Umbilical cord (tissue), 2 donors: ENCODE data around the gene TGFBR3. TPM values are rescaled to one million over a fixed set of nuclear protein-coding genes. Genes with fewer than 3 reads are reported as not detected.

Experiments used
- DNase-seq: peaks from one replicate; pipeline ENCODE4 v3.0.0-alpha.2; 2015; ENCODE audit warnings: low spot score
- total RNA-seq: library from RNA; depleted of rRNA; stranded (reverse); fragments of >200 nt; gene quantifications from one replicate; pipeline ENCODE4 v1.2.3, GENCODE V29; 2014; ENCODE audit warnings: low replicate concordance; ENCODE audit not compliant: insufficient read depth

TGFBR3 gene
- total RNA-seq, 1 donor from 2014 or later, result 24.1 TPM

- no peak for DNase-seq
These were observed 170.4 kb downstream of the TGFBR3 start for GRCh38 chr1:91715416-91716000.

- DNase-seq, result no peak
These were observed 171.0 kb downstream of the TGFBR3 start for GRCh38 chr1:91714867-91715381.

GRCh38 chr1:91712981-91713841 lies 172.7 kb downstream of the TGFBR3 start:
- peak; percentile 78 for DNase-seq

GRCh38 chr1:91712393-91712792 lies 173.6 kb downstream of the TGFBR3 start:
- DNase-seq, result no peak

GRCh38 chr1:91711504-91712247 lies 174.3 kb downstream of the TGFBR3 start:
- DNase-seq, result no peak

GRCh38 chr1:91710261-91710660 lies 175.7 kb downstream of the TGFBR3 start:
- no peak for DNase-seq

GRCh38 chr1:91708691-91709090 lies 177.3 kb downstream of the TGFBR3 start:
- no peak for DNase-seq

- no peak for DNase-seq
These were observed 178.1 kb downstream of the TGFBR3 start for GRCh38 chr1:91707890-91708218.

GRCh38 chr1:91707114-91707889 lies 178.6 kb downstream of the TGFBR3 start:
- no peak for DNase-seq

- no peak for DNase-seq
These were observed 179.6 kb downstream of the TGFBR3 start for GRCh38 chr1:91706140-91706957.

GRCh38 chr1:91704746-91705145 lies 181.2 kb downstream of the TGFBR3 start:
- DNase-seq, result no peak

GRCh38 chr1:91703095-91703494 lies 182.9 kb downstream of the TGFBR3 start:
- no peak for DNase-seq

- no peak for DNase-seq
These were observed 184.5 kb downstream of the TGFBR3 start for GRCh38 chr1:91701472-91701869.

GRCh38 chr1:91700771-91701471 lies 185.0 kb downstream of the TGFBR3 start:
- DNase-seq, result no peak

GRCh38 chr1:91700332-91700731 lies 185.6 kb downstream of the TGFBR3 start:
- DNase-seq, result no peak

- DNase-seq, result peak; percentile 84
These were observed 186.5 kb downstream of the TGFBR3 start for GRCh38 chr1:91699339-91699974.

GRCh38 chr1:91697861-91698260 lies 188.1 kb downstream of the TGFBR3 start:
- DNase-seq, result peak; percentile 60

GRCh38 chr1:91697416-91697815 lies 188.5 kb downstream of the TGFBR3 start:
- peak; percentile 33 for DNase-seq

GRCh38 chr1:91696321-91696720 lies 189.6 kb downstream of the TGFBR3 start:
- DNase-seq, result no peak

- no peak for DNase-seq
These were observed 192.4 kb downstream of the TGFBR3 start for GRCh38 chr1:91693557-91693956.
